PC-3 (cell line): ENCODE results near the gene KDM7A. TPM values are rescaled to one million over a fixed set of nuclear protein-coding genes. Genes with fewer than 3 reads are reported as not detected.

Experiments used
- ATAC-seq: fragments of 200-7000 bp; cut with Tn5 transposase; 2 replicates; pipeline ENCODE4 v1.9.1; 2020; ENCODE audit warnings: mild to moderate bottlenecking, moderate library complexity
- BruUV-seq: library from RNA; stranded (reverse); fragments of 400-500 nt; replicated peaks from 2 replicates; lab custom pipeline; 2021; lab: Mats Ljungman, UMichigan
- CTCF ChIA-PET: fragments of 300-600 bp; sonication (Branson Sonifier 250); formaldehyde crosslinking; loops from one replicate; lab custom pipeline; 2022; ENCODE audit warnings: antibody characterized with exemption; lab: Charles Lee
- POLR2A ChIA-PET: fragments of 300-600 bp; sonication (Branson Sonifier 250); formaldehyde crosslinking; loops from one replicate; lab custom pipeline; 2022; ENCODE audit warnings: antibody characterized with exemption; ENCODE audit not compliant: unreplicated experiment; lab: Charles Lee
- DNase-seq: peaks from one replicate; pipeline ENCODE4 v3.0.0-alpha.2; 2015
- H2AFZ ChIP-seq: fragments of 300-600 bp; sonication (generic); 2 replicates; pipeline ENCODE4 v1.6.0; 2016; ENCODE audit warnings: antibody characterized with exemption, low read length
- H3F3A ChIP-seq: fragments of 300-600 bp; sonication (generic); one replicate; pipeline ENCODE4 v1.6.0; 2017; ENCODE audit warnings: antibody characterized with exemption, low read length, control low read depth, mild to moderate bottlenecking; ENCODE audit not compliant: unreplicated experiment
- H3K27ac ChIP-seq: fragments of 300-600 bp; sonication (generic); 2 replicates; pipeline ENCODE4 v1.5.1; 2016; ENCODE audit warnings: mild to moderate bottlenecking, low read length
- H3K27me3 ChIP-seq: fragments of 300-600 bp; sonication (generic); 2 replicates; pipeline ENCODE4 v1.6.1; 2016; ENCODE audit warnings: low read length, mixed read lengths
- H3K36me3 ChIP-seq: fragments of 300-600 bp; sonication (generic); 2 replicates; pipeline ENCODE4 v1.6.1; 2016; ENCODE audit warnings: low read depth, mixed run types, low read length, mixed read lengths
- H3K4me1 ChIP-seq: fragments of 300-600 bp; sonication (generic); 2 replicates; pipeline ENCODE4 v1.5.1; 2016; ENCODE audit warnings: low read length; ENCODE audit not compliant: insufficient read depth
- H3K4me2 ChIP-seq: fragments of 300-600 bp; sonication (generic); 2 replicates; pipeline ENCODE4 v1.6.0; 2016; ENCODE audit warnings: low read length
- H3K4me3 ChIP-seq: fragments of 300-600 bp; sonication (generic); 2 replicates; pipeline ENCODE4 v1.5.1; 2016; ENCODE audit warnings: mild to moderate bottlenecking, low read length, mixed read lengths
- H3K79me2 ChIP-seq: fragments of 300-600 bp; sonication (generic); 2 replicates; pipeline ENCODE4 v1.6.1; 2017; ENCODE audit warnings: low read length, mixed read lengths
- H3K9ac ChIP-seq: fragments of 300-600 bp; sonication (generic); 2 replicates; pipeline ENCODE4 v1.6.0; 2016; ENCODE audit warnings: mild to moderate bottlenecking, low read length
- H3K9me2 ChIP-seq: fragments of 300-600 bp; sonication (generic); replicated peaks from 2 replicates; pipeline ENCODE4 v1.6.1; 2016; ENCODE audit warnings: mixed run types, low read length, mixed read lengths
- H3K9me3 ChIP-seq: fragments of 300-600 bp; sonication (generic); 2 replicates; pipeline ENCODE4 v1.6.1; 2016; ENCODE audit warnings: low read length, mixed read lengths
- H4K20me1 ChIP-seq: fragments of 300-600 bp; sonication (generic); 2 replicates; pipeline ENCODE4 v1.6.1; 2016; ENCODE audit warnings: low read length, mixed read lengths
- EZH2 ChIP-seq: fragments of 300-600 bp; sonication (generic); IDR thresholded peaks from one replicate; pipeline ENCODE4 v1.6.1; 2017; ENCODE audit warnings: antibody characterized with exemption, mild to moderate bottlenecking, low read length; ENCODE audit not compliant: unreplicated experiment
- EZH2phosphoT487 ChIP-seq: fragments of 300-600 bp; sonication (generic); IDR thresholded peaks from 2 replicates; pipeline ENCODE4 v1.6.1; 2018; ENCODE audit warnings: mild to moderate bottlenecking, antibody characterized with exemption, low read length, borderline replicate concordance
- intact Hi-C: fragments of 100-400 bp; cut with micrococcal nuclease; formaldehyde crosslinking; loops from 2 replicates; pipeline ENCODE4 v1.9.0; 2023
- total RNA-seq: library from RNA; depleted of rRNA; stranded (reverse); fragments of >200 nt; gene quantifications from 2 replicates; pipeline ENCODE4 v1.2.3, GENCODE V29; 2014
- TF ChIP-seq, protein P1 (sequence below): fragments of 300-600 bp; sonication (generic); conservative IDR thresholded peaks from 2 replicates; pipeline ENCODE4 v1.5.1; 2017; ENCODE audit warnings: antibody characterized with exemption, low read depth, mild to moderate bottlenecking, low read length

Gene KDM7A
- total RNA-seq, 1 experiment from 2014 or later = 2.8 TPM

DNA sequence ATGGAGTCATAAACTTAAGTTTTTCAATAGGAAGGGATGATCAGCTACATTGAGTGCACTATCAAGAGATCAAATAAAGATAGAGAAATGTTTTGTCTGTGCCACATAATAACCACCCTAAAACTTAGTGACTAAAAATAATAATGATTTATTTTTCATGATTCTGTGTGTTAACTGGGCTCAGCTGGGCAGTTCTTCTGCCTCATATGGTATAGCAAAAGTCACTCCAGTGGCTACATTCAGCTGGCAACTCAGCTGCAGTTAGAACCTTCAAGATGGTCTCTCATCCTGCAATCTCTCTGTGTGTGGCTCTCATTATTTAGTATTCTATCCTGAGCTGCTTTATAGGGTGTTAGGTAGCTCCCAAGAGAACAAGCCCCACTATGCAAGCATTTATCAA, 106.2 kb downstream of the KDM7A start:
- no peak overlapping the region for H2AFZ ChIP-seq
- H3F3A ChIP-seq = no peaks in the 10 kb centered on the region
- BruUV-seq = no TSS peak
- no peak overlapping the region for H3K27ac ChIP-seq
- 0 out of 2 replicates have a peak, but pooled peaks cover 5% of the 10 kb centered on the region for H3K9me3 ChIP-seq
- TF ChIP-seq EZH2phosphoT487 = no peak
- TF ChIP-seq, protein P1, sequence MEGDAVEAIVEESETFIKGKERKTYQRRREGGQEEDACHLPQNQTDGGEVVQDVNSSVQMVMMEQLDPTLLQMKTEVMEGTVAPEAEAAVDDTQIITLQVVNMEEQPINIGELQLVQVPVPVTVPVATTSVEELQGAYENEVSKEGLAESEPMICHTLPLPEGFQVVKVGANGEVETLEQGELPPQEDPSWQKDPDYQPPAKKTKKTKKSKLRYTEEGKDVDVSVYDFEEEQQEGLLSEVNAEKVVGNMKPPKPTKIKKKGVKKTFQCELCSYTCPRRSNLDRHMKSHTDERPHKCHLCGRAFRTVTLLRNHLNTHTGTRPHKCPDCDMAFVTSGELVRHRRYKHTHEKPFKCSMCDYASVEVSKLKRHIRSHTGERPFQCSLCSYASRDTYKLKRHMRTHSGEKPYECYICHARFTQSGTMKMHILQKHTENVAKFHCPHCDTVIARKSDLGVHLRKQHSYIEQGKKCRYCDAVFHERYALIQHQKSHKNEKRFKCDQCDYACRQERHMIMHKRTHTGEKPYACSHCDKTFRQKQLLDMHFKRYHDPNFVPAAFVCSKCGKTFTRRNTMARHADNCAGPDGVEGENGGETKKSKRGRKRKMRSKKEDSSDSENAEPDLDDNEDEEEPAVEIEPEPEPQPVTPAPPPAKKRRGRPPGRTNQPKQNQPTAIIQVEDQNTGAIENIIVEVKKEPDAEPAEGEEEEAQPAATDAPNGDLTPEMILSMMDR = no peak
- TF ChIP-seq EZH2 = no peak
- ATAC-seq (no peak), DNase-seq (no peak)
- H3K27me3 ChIP-seq = no peaks in the 10 kb centered on the region
- H3K4me2 ChIP-seq = no peak overlapping the region
- H3K9ac ChIP-seq = no peak overlapping the region
- no peaks in the 10 kb centered on the region for H3K79me2 ChIP-seq
- ChIA-PET POLR2A (no interaction called here), CTCF (no interaction called here)
- no peaks in the 10 kb centered on the region for H4K20me1 ChIP-seq
- H3K4me3 ChIP-seq = no peak overlapping the region
- H3K4me1 ChIP-seq = no peaks in the 10 kb centered on the region
- no peaks in the 10 kb centered on the region; the same call in 1 of the 2 replicates for H3K36me3 ChIP-seq
- intact Hi-C loops = no loop called here
- H3K9me2 ChIP-seq = no peaks in the 10 kb centered on the region

DNA sequence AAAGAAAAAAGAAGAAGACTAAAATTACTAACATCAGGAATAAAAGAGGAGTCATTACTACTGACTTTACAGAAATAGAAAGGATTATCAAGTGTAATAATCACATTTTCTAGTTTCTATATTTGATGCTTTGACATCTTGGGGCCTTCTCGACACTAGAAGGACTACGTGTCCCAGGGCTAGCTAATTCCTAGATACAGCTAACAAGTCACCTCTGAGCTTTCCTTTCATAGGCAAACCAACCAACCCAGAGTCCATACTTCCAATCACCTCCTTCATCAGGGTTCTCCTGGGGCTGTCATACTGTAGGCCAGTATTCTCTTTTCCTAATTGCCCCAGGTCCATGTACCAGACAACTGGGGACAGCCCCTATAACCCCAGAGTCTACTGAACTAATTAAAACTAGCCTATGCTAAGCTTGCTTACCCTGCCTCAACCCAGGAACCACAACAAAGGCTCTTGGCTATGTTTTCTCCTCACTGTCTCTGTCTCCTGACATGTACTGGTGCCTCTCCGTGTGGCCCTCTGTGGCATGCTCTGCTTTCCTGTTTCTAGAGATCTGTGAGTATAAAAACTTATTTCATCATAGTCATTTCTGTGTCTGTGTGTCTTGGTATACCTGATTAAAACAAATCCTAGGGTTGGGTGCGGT, 107.4 kb downstream of the KDM7A start:
- no peak overlapping the region for H3K4me2 ChIP-seq
- no TSS peak for BruUV-seq
- H4K20me1 ChIP-seq = no peaks in the 10 kb centered on the region
- ChIA-PET POLR2A (no interaction called here), CTCF (no interaction called here)
- H3K36me3 ChIP-seq = no peaks in the 10 kb centered on the region; the same call in 1 of the 2 replicates
- H3F3A ChIP-seq = no peaks in the 10 kb centered on the region
- DNase-seq (no peak), ATAC-seq (no peak)
- H3K9ac ChIP-seq = no peak overlapping the region
- H3K27ac ChIP-seq = no peak overlapping the region
- intact Hi-C loops = no loop called here
- no peaks in the 10 kb centered on the region for H3K4me1 ChIP-seq
- 0 out of 2 replicates have a peak, but pooled peaks cover 5% of the 10 kb centered on the region for H3K9me3 ChIP-seq
- H2AFZ ChIP-seq = no peak overlapping the region
- no peaks in the 10 kb centered on the region for H3K27me3 ChIP-seq
- H3K4me3 ChIP-seq = no peak overlapping the region
- H3K9me2 ChIP-seq = no peaks in the 10 kb centered on the region
- no peaks in the 10 kb centered on the region for H3K79me2 ChIP-seq
- TF ChIP-seq EZH2 = no peak
- TF ChIP-seq, protein P1 = no peak
- no peak for TF ChIP-seq EZH2phosphoT487

DNA sequence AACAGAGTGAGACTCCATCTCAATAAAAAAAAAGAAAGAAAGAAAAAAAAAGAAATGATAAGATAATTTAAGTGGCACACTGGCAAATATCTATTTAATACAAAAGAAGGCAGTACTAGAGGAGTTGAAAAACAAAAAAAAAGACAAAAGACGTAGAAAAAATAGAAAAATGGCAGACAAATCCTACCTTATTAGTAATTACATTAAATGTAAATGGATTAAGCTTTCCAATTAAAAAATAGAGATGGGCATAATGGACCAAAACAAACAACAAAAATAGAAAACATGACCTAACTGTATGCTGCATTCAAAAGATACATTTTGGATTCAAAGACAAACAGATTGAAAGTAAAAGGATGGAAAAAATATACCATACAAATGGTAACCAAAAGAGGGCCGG, 108.8 kb downstream of the KDM7A start:
- no peak overlapping the region for H3K9ac ChIP-seq
- DNase-seq (no peak), ATAC-seq (no peak)
- no peaks in the 10 kb centered on the region for H4K20me1 ChIP-seq
- H2AFZ ChIP-seq = no peak overlapping the region
- no peak overlapping the region for H3K27ac ChIP-seq
- H3K9me3 ChIP-seq = 0 out of 2 replicates have a peak, but pooled peaks cover 5% of the 10 kb centered on the region
- ChIA-PET CTCF (no interaction called here), POLR2A (no interaction called here)
- no peaks in the 10 kb centered on the region for H3K27me3 ChIP-seq
- peaks cover 8% of the 10 kb centered on the region; the same call in 1 of the 2 replicates for H3K79me2 ChIP-seq
- H3K4me1 ChIP-seq = peaks cover 7% of the 10 kb centered on the region
- H3F3A ChIP-seq = no peaks in the 10 kb centered on the region
- no peaks in the 10 kb centered on the region for H3K9me2 ChIP-seq
- no peaks in the 10 kb centered on the region; the same call in 1 of the 2 replicates for H3K36me3 ChIP-seq
- H3K4me2 ChIP-seq = no peak overlapping the region
- no TSS peak for BruUV-seq
- intact Hi-C loops = no loop called here
- no peak overlapping the region for H3K4me3 ChIP-seq
- TF ChIP-seq EZH2phosphoT487 = no peak
- TF ChIP-seq EZH2 = no peak
- TF ChIP-seq, protein P1 = no peak
